A673 (cell line): ENCODE results near the gene CNEP1R1. TPM values are rescaled to one million over a fixed set of nuclear protein-coding genes. Genes with fewer than 3 reads are reported as not detected.

ENCODE experiments used
- BruUV-seq: library from RNA; stranded (reverse); fragments of 400-500 nt; replicated peaks from 2 replicates; lab custom pipeline; 2021; lab: Mats Ljungman, UMichigan
- CTCF ChIA-PET: fragments of 300-600 bp; sonication (Branson Sonifier 250); formaldehyde crosslinking; loops from one replicate; lab custom pipeline; 2022; ENCODE audit warnings: antibody characterized with exemption; lab: Charles Lee
- POLR2A ChIA-PET: fragments of 300-600 bp; sonication (Branson Sonifier 250); formaldehyde crosslinking; loops from one replicate; lab custom pipeline; 2022; ENCODE audit warnings: antibody characterized with exemption; ENCODE audit not compliant: low non-redundant PET; lab: Charles Lee
- DNase-seq: peaks from one replicate; pipeline ENCODE4 v3.0.0-alpha.2; 2015; ENCODE audit warnings: low spot score
- H3K27ac ChIP-seq: fragments of 200-600 bp; sonication (generic); 2 replicates; pipeline ENCODE4 v1.5.1; 2016; ENCODE audit warnings: mixed run types, low read depth, mild to moderate bottlenecking, mixed read lengths, antibody characterized with exemption, low read length; ENCODE audit not compliant: poor library complexity, severe bottlenecking
- H3K27me3 ChIP-seq: fragments of 200-600 bp; sonication (generic); replicated peaks from 2 replicates; pipeline ENCODE4 v1.6.1; 2017; ENCODE audit warnings: mixed run types, low read depth, mild to moderate bottlenecking, mixed read lengths, antibody characterized with exemption, low read length; ENCODE audit not compliant: insufficient read depth, poor library complexity
- H3K36me3 ChIP-seq: fragments of 200-600 bp; sonication (generic); 2 replicates; pipeline ENCODE4 v1.6.1; 2016; ENCODE audit warnings: mixed run types, mild to moderate bottlenecking, mixed read lengths, antibody characterized with exemption, low read length; ENCODE audit not compliant: insufficient read depth, poor library complexity, severe bottlenecking
- H3K4me1 ChIP-seq: fragments of 200-600 bp; sonication (generic); 2 replicates; pipeline ENCODE4 v1.6.1; 2017; ENCODE audit warnings: mixed run types, mild to moderate bottlenecking, mixed read lengths, antibody characterized with exemption, low read length; ENCODE audit not compliant: insufficient read depth, poor library complexity, severe bottlenecking
- H3K4me3 ChIP-seq: fragments of 200-600 bp; sonication (generic); 2 replicates; pipeline ENCODE4 v1.5.1; 2016; ENCODE audit warnings: low read depth, mixed run types, mild to moderate bottlenecking, mixed read lengths, low read length; ENCODE audit not compliant: poor library complexity, severe bottlenecking
- H3K9me3 ChIP-seq: fragments of 200-600 bp; sonication (generic); 2 replicates; pipeline ENCODE4 v1.6.1; 2016; ENCODE audit warnings: mixed run types, low read depth, mild to moderate bottlenecking, mixed read lengths, antibody characterized with exemption, low read length; ENCODE audit not compliant: poor library complexity, severe bottlenecking
- EZH2 ChIP-seq: fragments of 200-600 bp; sonication (generic); IDR thresholded peaks from 2 replicates; pipeline ENCODE4 v1.6.1; 2017; ENCODE audit warnings: borderline replicate concordance, low read depth, mild to moderate bottlenecking, mixed read lengths, antibody characterized with exemption, low read length; ENCODE audit not compliant: poor library complexity, severe bottlenecking
- intact Hi-C: fragments of 100-400 bp; cut with micrococcal nuclease; formaldehyde crosslinking; loops from one replicate; pipeline ENCODE4 v1.10.0; 2022; ENCODE audit not compliant: unreplicated experiment
- total RNA-seq: library from RNA; stranded (reverse); gene quantifications from 2 replicates; pipeline ENCODE4 v1.2.3, GENCODE V29; 2021
- TF ChIP-seq, protein P1 (sequence below): fragments of 300-800, 200-600 bp; sonication (generic); conservative IDR thresholded peaks from 2 replicates; pipeline ENCODE4 v1.5.1; 2017; ENCODE audit warnings: low read depth, mild to moderate bottlenecking, antibody characterized with exemption, low read length, moderate library complexity, mixed read lengths

The CNEP1R1 gene
- total RNA-seq, 1 experiment from 2014 or later, result 23.5 TPM

DNA sequence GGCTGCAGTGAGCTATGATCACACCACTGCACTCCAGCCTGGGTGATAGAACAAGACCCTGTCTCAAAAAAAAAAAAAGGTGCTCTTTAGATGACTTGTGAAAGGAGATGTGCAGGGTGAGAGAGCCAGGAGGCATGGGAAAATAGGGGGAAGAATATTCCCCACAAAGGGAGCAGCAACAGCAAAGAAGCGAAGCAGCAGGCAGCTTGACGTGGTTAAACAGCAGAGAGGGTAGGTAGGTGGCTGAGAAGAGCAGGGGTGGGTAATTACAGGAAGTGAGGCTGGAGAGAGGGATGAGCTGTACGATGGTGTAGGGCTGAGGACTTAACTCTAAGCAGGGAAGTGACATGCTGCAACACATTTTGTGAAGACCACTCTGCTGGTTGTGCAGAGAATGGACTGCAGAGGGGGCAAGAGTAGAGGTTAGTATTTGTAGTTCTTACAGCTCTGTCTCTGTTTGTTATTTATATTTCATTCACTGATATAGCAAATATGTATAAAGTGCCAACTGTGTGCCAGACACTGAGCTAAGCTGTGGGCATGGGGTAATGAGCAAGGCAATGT lies 42.3 kb downstream of the CNEP1R1 start:
- no peaks in the 10 kb centered on the region for H3K4me1 ChIP-seq
- peak overlapping the region; percentile 14 for H3K27ac ChIP-seq
- ChIA-PET POLR2A (interaction anchor here (0.5 to 0.8 kb wide), 2 partner anchors 29 to 221 kb away, joined by 3 to 11 read pairs; no protein-coding TSS in a partner anchor), CTCF (interaction anchor here (0.5 to 2.4 kb wide), 8 partner anchors 29 to 287 kb away, joined by 3 to 29 read pairs (median 6); partner anchors contain the start of gene CNEP1R1)
- H3K36me3 ChIP-seq, result peaks cover 25% of the 10 kb centered on the region
- peak overlapping the region; percentile 78 for H3K4me3 ChIP-seq
- H3K27me3 ChIP-seq, result no peaks in the 10 kb centered on the region
- no peaks in the 10 kb centered on the region for H3K9me3 ChIP-seq
- no TSS peak for BruUV-seq
- TF ChIP-seq, protein P1, sequence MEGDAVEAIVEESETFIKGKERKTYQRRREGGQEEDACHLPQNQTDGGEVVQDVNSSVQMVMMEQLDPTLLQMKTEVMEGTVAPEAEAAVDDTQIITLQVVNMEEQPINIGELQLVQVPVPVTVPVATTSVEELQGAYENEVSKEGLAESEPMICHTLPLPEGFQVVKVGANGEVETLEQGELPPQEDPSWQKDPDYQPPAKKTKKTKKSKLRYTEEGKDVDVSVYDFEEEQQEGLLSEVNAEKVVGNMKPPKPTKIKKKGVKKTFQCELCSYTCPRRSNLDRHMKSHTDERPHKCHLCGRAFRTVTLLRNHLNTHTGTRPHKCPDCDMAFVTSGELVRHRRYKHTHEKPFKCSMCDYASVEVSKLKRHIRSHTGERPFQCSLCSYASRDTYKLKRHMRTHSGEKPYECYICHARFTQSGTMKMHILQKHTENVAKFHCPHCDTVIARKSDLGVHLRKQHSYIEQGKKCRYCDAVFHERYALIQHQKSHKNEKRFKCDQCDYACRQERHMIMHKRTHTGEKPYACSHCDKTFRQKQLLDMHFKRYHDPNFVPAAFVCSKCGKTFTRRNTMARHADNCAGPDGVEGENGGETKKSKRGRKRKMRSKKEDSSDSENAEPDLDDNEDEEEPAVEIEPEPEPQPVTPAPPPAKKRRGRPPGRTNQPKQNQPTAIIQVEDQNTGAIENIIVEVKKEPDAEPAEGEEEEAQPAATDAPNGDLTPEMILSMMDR, result peak; percentile 68
- no peak for TF ChIP-seq EZH2
- intact Hi-C loops, result loop anchor here (1.0 to 5.0 kb wide), 2 partner anchors 40 to 143 kb away; partner anchors contain the start of gene CNEP1R1
- DNase-seq, result peak; percentile 82

DNA sequence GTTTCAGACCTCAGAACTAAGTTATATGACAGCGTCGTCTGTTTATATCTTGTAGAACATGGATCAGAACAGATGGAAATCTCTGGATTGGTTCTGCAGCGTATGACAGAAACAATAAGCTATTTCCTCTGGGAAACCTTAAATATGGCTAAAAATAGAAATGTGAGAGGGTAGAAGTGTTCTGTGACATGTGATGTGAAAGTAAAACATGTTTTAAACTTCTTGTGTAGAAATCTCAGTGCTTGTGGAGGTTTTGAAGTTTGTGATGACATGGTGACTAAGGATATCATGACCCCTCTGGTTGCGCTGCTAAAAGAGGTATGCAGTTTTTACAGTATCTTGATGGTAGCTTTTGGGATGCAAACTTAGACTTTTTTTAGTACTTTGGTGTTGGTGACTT lies 43.5 kb downstream of the CNEP1R1 start:
- POLR2A ChIA-PET, result no interaction called here
- Histone ChIP-seq H3K36me3 (peaks cover 29% of the 10 kb centered on the region), H3K4me3 (no peak overlapping the region), H3K27ac (no peak overlapping the region), H3K4me1 (no peaks in the 10 kb centered on the region), H3K9me3 (no peaks in the 10 kb centered on the region), H3K27me3 (no peaks in the 10 kb centered on the region)
- no peak for DNase-seq
- CTCF ChIA-PET, result no interaction called here
- intact Hi-C loops, result loop anchor here (5.0 kb wide), 1 partner anchor 41 kb away; the partner anchor contains the start of gene CNEP1R1
- TF ChIP-seq, protein P1, result no peak
- no TSS peak for BruUV-seq

GRCh38 chr16:50069060-50069459 lies 44.0 kb downstream of the CNEP1R1 start:
- Histone ChIP-seq H3K9me3 (no peaks in the 10 kb centered on the region), H3K36me3 (peaks cover 29% of the 10 kb centered on the region), H3K4me3 (no peak overlapping the region), H3K4me1 (no peaks in the 10 kb centered on the region), H3K27me3 (no peaks in the 10 kb centered on the region), H3K27ac (no peak overlapping the region)
- DNase-seq, result no peak
- ChIA-PET POLR2A (no interaction called here), CTCF (no interaction called here)
- intact Hi-C loops, result loop anchor here (5.0 kb wide), 1 partner anchor 42 kb away; the partner anchor contains the start of gene CNEP1R1
- TF ChIP-seq, protein P1, result no peak
- TF ChIP-seq EZH2, result no peak
- BruUV-seq, result no TSS peak
